HepG2 (cell line): ENCODE measurements around the gene SPHK1. TPM values are rescaled to one million over a fixed set of nuclear protein-coding genes. Genes with fewer than 3 reads are reported as not detected.

Source experiments
- ATF1 ChIP-seq: IDR thresholded peaks from 2 replicates; pipeline ENCODE4 v1.6.1; 2016; ENCODE audit warnings: mild to moderate bottlenecking, control low read depth
- CBX1 ChIP-seq: IDR thresholded peaks from one replicate; pipeline ENCODE4 v1.6.1; 2016; ENCODE audit warnings: antibody characterized with exemption, low read depth
- ETV6 ChIP-seq: sonication (generic); formaldehyde crosslinking; conservative IDR thresholded peaks from 2 replicates; pipeline ENCODE4 v1.4.0; 2020; ENCODE audit warnings: missing genetic modification reagents
- HNRNPUL1 ChIP-seq: fragments of 200-400 bp; formaldehyde crosslinking; IDR thresholded peaks from 2 replicates; pipeline ENCODE4 v1.6.1; 2017; ENCODE audit warnings: low read depth, mild to moderate bottlenecking, low read length, moderate library complexity
- PAXIP1 ChIP-seq: sonication (generic); formaldehyde crosslinking; conservative IDR thresholded peaks from 2 replicates; pipeline ENCODE4 v1.4.0; 2020; ENCODE audit warnings: mild to moderate bottlenecking, missing genetic modification reagents, moderate library complexity
- PRMT3 ChIP-seq: sonication (generic); formaldehyde crosslinking; IDR thresholded peaks from 2 replicates; pipeline ENCODE4 v1.8.1; 2022; ENCODE audit warnings: low read depth, mild to moderate bottlenecking, moderate library complexity, missing genetic modification reagents, borderline replicate concordance
- RARA ChIP-seq: IDR thresholded peaks from 2 replicates; pipeline ENCODE4 v1.6.1; 2016; ENCODE audit warnings: missing genetic modification reagents, missing compliant biosample characterization
- SALL1 ChIP-seq: sonication (generic); formaldehyde crosslinking; IDR thresholded peaks from 2 replicates; pipeline ENCODE4 v1.8.0; 2022; ENCODE audit warnings: mild to moderate bottlenecking, missing genetic modification reagents
- TIGD3 ChIP-seq: sonication (generic); formaldehyde crosslinking; IDR thresholded peaks from 2 replicates; pipeline ENCODE4 v1.5.1; 2020; ENCODE audit warnings: mild to moderate bottlenecking, missing genetic modification reagents, borderline replicate concordance
- U2AF2 ChIP-seq: fragments of 200-400 bp; formaldehyde crosslinking; IDR thresholded peaks from 2 replicates; pipeline ENCODE4 v1.6.1; 2017; ENCODE audit warnings: low read depth, mild to moderate bottlenecking, low read length
- USF2 ChIP-seq, 2 experiments: sonication (generic) in 1 of 2; formaldehyde crosslinking in 1 of 2; IDR thresholded peaks; 2 replicates each; pipeline versions ENCODE4 v1.5.1 to v1.6.1; 2011 to 2020; ENCODE audit warnings: borderline replicate concordance in 1 of 2, low read depth in 1 of 2, low read length in 1 of 2, mild to moderate bottlenecking in 1 of 2, missing genetic modification reagents in 1 of 2, moderate library complexity in 1 of 2
- ZBTB34 ChIP-seq: sonication (generic); formaldehyde crosslinking; IDR thresholded peaks from 2 replicates; pipeline ENCODE4 v1.8.0; 2022; ENCODE audit warnings: mild to moderate bottlenecking, missing genetic modification reagents
- ZFP62 ChIP-seq: sonication (generic); formaldehyde crosslinking; IDR thresholded peaks from 2 replicates; pipeline ENCODE4 v1.4.0; 2020; ENCODE audit warnings: missing genetic modification reagents
- ZNF280D ChIP-seq: sonication (generic); formaldehyde crosslinking; IDR thresholded peaks from 2 replicates; pipeline ENCODE4 v1.5.1; 2020; ENCODE audit warnings: mild to moderate bottlenecking, missing genetic modification reagents
- ZNF460 ChIP-seq: sonication (generic); formaldehyde crosslinking; IDR thresholded peaks from 2 replicates; pipeline ENCODE4 v1.5.1; 2020; ENCODE audit warnings: missing genetic modification reagents, mild to moderate bottlenecking, borderline replicate concordance
- polyA plus RNA-seq, 8 experiments: library from polyadenylated mRNA; depleted of rRNA in 3 of 8; stranded (reverse) in 7 of 8; unstranded in 1 of 8; fragments of >200 nt; fragmentation: Illumina TruSeq in 4 of 8; extraction: Trizol in 4 of 8; gene quantifications; 2 replicates each; pipeline versions ENCODE4 v1.2.1 to v1.2.3, GENCODE V29; 2011 to 2016; ENCODE audit warnings: low read depth in 4 of 8, missing spikeins in 1 of 8, mixed read lengths in 1 of 8; ENCODE audit not compliant: insufficient read depth in 1 of 8
- total RNA-seq, 5 experiments: library from RNA; depleted of rRNA; stranded (reverse); fragments of >200 nt; fragmentation: Illumina TruSeq; extraction: Trizol; gene quantifications; 2 replicates each; pipeline ENCODE4 v1.2.3, GENCODE V29; 2016; ENCODE audit warnings: low read depth in 1 of 5

The SPHK1 gene
- total and polyA plus RNA-seq, 2 of the 13 experiments (the other 11 are each of a cell fraction or from before 2014, with no cell fraction given) = 129 to 160 TPM

- TF ChIP-seq ZFP62 = no peak
- TF ChIP-seq ATF1 = no peak
- no peak for TF ChIP-seq ZBTB34
- TF ChIP-seq ZNF460 (CRISPR knock-in tag) = no peak
- no peak for TF ChIP-seq USF2 (IDR thresholded peaks at IDR 0.05; ENCODE audit: low read depth, low read length)
- TF ChIP-seq USF2 (CRISPR knock-in tag; IDR thresholded peaks at IDR 0.05; ENCODE audit: borderline replicate concordance) = no peak
- TF ChIP-seq CBX1 = peak; percentile 7
- no peak; the same call in none of the 2 replicates for TF ChIP-seq PRMT3 (CRISPR knock-in tag)
- TF ChIP-seq TIGD3 (CRISPR knock-in tag) = no peak
- no peak for TF ChIP-seq U2AF2
- TF ChIP-seq RARA (CRISPR knock-in tag) = peak; percentile 76; the same call in 1 of the 2 replicates
- TF ChIP-seq ETV6 (CRISPR knock-in tag) = peak; percentile 79
- TF ChIP-seq SALL1 = peak; percentile 78
- TF ChIP-seq ZNF280D (CRISPR knock-in tag) = no peak; the same call in 1 of the 2 replicates
- TF ChIP-seq PAXIP1 (CRISPR knock-in tag) = no peak; the same call in 1 of the 2 replicates
- peak; percentile 36; the same call in 1 of the 2 replicates for TF ChIP-seq HNRNPUL1
These were observed 1.4 kb upstream of the SPHK1 start (continued) for GRCh38 chr17:76382803-76383545.
